Neural progenitor cell (in vitro differentiated cells): ENCODE data around the gene H2AZ1. TPM values are rescaled to one million over a fixed set of nuclear protein-coding genes. Genes with fewer than 3 reads are reported as not detected.

Experiments used
- DNase-seq: peaks from one replicate; pipeline ENCODE4 v3.0.0-alpha.2; 2016; ENCODE audit warnings: low spot score
- H2AFZ ChIP-seq: fragments of 200-600 bp; sonication (generic); replicated peaks from 2 replicates; pipeline ENCODE4 v1.6.1; 2016; ENCODE audit warnings: antibody characterized with exemption
- H3F3A ChIP-seq: fragments of 200-600 bp; sonication (generic); 2 replicates; pipeline ENCODE4 v1.6.1; 2016; ENCODE audit warnings: antibody characterized with exemption, low read depth
- H3K27ac ChIP-seq: fragments of 200-600 bp; sonication (generic); 2 replicates; pipeline ENCODE4 v1.5.1; 2016; ENCODE audit warnings: mild to moderate bottlenecking
- H3K27me3 ChIP-seq: fragments of 200-600 bp; sonication (generic); 2 replicates; pipeline ENCODE4 v1.6.1; 2016; ENCODE audit warnings: mild to moderate bottlenecking, moderate library complexity
- H3K36me3 ChIP-seq: fragments of 200-600 bp; sonication (generic); 2 replicates; pipeline ENCODE4 v1.5.1; 2016
- H3K4me1 ChIP-seq: fragments of 200-600 bp; sonication (generic); 2 replicates; pipeline ENCODE4 v1.6.1; 2016; ENCODE audit warnings: mixed run types
- H3K4me2 ChIP-seq: fragments of 200-600 bp; sonication (generic); 2 replicates; pipeline ENCODE4 v1.6.1; 2016
- H3K4me3 ChIP-seq: fragments of 200-600 bp; sonication (generic); 2 replicates; pipeline ENCODE4 v1.5.1; 2016
- H3K79me2 ChIP-seq: fragments of 200-600 bp; sonication (generic); 2 replicates; pipeline ENCODE4 v1.6.1; 2016; ENCODE audit warnings: low read depth
- H3K9ac ChIP-seq: fragments of 200-600 bp; sonication (generic); 2 replicates; pipeline ENCODE4 v1.6.1; 2016
- H3K9me3 ChIP-seq: fragments of 200-600 bp; sonication (generic); 2 replicates; pipeline ENCODE4 v1.5.1; 2016; ENCODE audit warnings: low read depth
- H4K20me1 ChIP-seq: fragments of 200-600 bp; sonication (generic); 2 replicates; pipeline ENCODE4 v1.6.1; 2016; ENCODE audit warnings: low read depth
- H3K27ac Mint-ChIP-seq: 3 replicates; pipeline ENCODE4 v1.8.0; 2021; ENCODE audit warnings: mixed read lengths
- H3K27me3 Mint-ChIP-seq: 2 replicates; pipeline ENCODE4 v1.8.0; 2022; ENCODE audit warnings: low read depth, mild to moderate bottlenecking, inconsistent platforms, moderate library complexity, mixed read lengths; ENCODE audit not compliant: insufficient read depth
- H3K36me3 Mint-ChIP-seq: 3 replicates; pipeline ENCODE4 v1.8.0; 2021; ENCODE audit warnings: mixed read lengths
- H3K4me1 Mint-ChIP-seq: 3 replicates; pipeline ENCODE4 v1.8.0; 2021; ENCODE audit warnings: mixed read lengths
- H3K4me3 Mint-ChIP-seq: 3 replicates; pipeline ENCODE4 v1.8.0; 2021; ENCODE audit warnings: mild to moderate bottlenecking, moderate library complexity, mixed read lengths
- H3K9me3 Mint-ChIP-seq: 3 replicates; pipeline ENCODE4 v1.8.0; 2020; ENCODE audit warnings: mixed read lengths
- CTCF ChIP-seq: fragments of 200-600 bp; sonication (generic); IDR thresholded peaks from 2 replicates; pipeline ENCODE4 v1.5.1; 2017; ENCODE audit warnings: antibody characterized with exemption, mild to moderate bottlenecking
- EZH2 ChIP-seq: fragments of 200-600 bp; sonication (generic); IDR thresholded peaks from 2 replicates; pipeline ENCODE4 v1.6.1; 2017; ENCODE audit warnings: antibody characterized with exemption, mild to moderate bottlenecking, moderate library complexity
- EZH2phosphoT487 ChIP-seq: fragments of 200-600 bp; sonication (generic); IDR thresholded peaks from 2 replicates; pipeline ENCODE4 v1.6.1; 2017; ENCODE audit warnings: antibody characterized with exemption
- total RNA-seq: library from RNA; depleted of rRNA; stranded (reverse); fragments of >200 nt; gene quantifications from 2 replicates; pipeline ENCODE4 v1.2.3, GENCODE V29; 2015; ENCODE audit warnings: low replicate concordance

H2AZ1 gene
- total RNA-seq, 1 donor from 2014 or later: 1,004 TPM

- H4K20me1 ChIP-seq: no peaks in the 10 kb centered on the region
- no peaks in the 10 kb centered on the region for H3K4me1 ChIP-seq
- Mint-ChIP-seq H3K27me3 (no peaks in the 10 kb centered on the region), H3K36me3 (no peaks in the 10 kb centered on the region), H3K4me1 (peaks cover 11% of the 10 kb centered on the region), H3K4me3 (no peak overlapping the region), H3K9me3 (no peaks in the 10 kb centered on the region), H3K27ac (no peak overlapping the region)
- no peak overlapping the region for H3K27ac ChIP-seq
- H3K4me3 ChIP-seq: no peak overlapping the region
- H3K36me3 ChIP-seq: no peaks in the 10 kb centered on the region
- DNase-seq: no peak
- no peak overlapping the region for H2AFZ ChIP-seq
- no peaks in the 10 kb centered on the region for H3K9me3 ChIP-seq
- no peaks in the 10 kb centered on the region for H3K79me2 ChIP-seq
- H3K27me3 ChIP-seq: no peaks in the 10 kb centered on the region
- H3K4me2 ChIP-seq: no peak overlapping the region
- TF ChIP-seq EZH2 (no peak), EZH2phosphoT487 (no peak), CTCF (no peak)
- H3K9ac ChIP-seq: no peak overlapping the region
- no peaks in the 10 kb centered on the region for H3F3A ChIP-seq
Observed at GRCh38 chr4:99987681-99988080, 37.6 kb upstream of the H2AZ1 start.

- Histone ChIP-seq H3K27ac (no peak overlapping the region), H2AFZ (no peak overlapping the region), H3K9ac (no peak overlapping the region), H3K4me2 (no peak overlapping the region), H3K27me3 (no peaks in the 10 kb centered on the region), H3K36me3 (no peaks in the 10 kb centered on the region), H4K20me1 (no peaks in the 10 kb centered on the region), H3K4me1 (no peaks in the 10 kb centered on the region), H3K79me2 (no peaks in the 10 kb centered on the region), H3K9me3 (no peaks in the 10 kb centered on the region), H3F3A (no peaks in the 10 kb centered on the region), H3K4me3 (no peak overlapping the region)
- Mint-ChIP-seq H3K27ac (no peak overlapping the region), H3K36me3 (no peaks in the 10 kb centered on the region), H3K9me3 (no peaks in the 10 kb centered on the region), H3K27me3 (no peaks in the 10 kb centered on the region), H3K4me1 (peaks cover 4% of the 10 kb centered on the region), H3K4me3 (no peak overlapping the region)
- DNase-seq: no peak
- TF ChIP-seq CTCF: no peak
- TF ChIP-seq EZH2: no peak
- no peak for TF ChIP-seq EZH2phosphoT487
Observed at GRCh38 chr4:99986792-99987191, 36.7 kb upstream of the H2AZ1 start.

- H3K4me1 Mint-ChIP-seq: no peaks in the 10 kb centered on the region
- H3F3A ChIP-seq: no peaks in the 10 kb centered on the region
- no peak overlapping the region for H3K4me3 ChIP-seq
- DNase-seq: no peak
- H3K9me3 Mint-ChIP-seq: no peaks in the 10 kb centered on the region
- H4K20me1 ChIP-seq: no peaks in the 10 kb centered on the region
- no peak overlapping the region for H3K27ac ChIP-seq
- no peaks in the 10 kb centered on the region for H3K4me1 ChIP-seq
- H3K27me3 Mint-ChIP-seq: no peaks in the 10 kb centered on the region
- H3K36me3 Mint-ChIP-seq: no peaks in the 10 kb centered on the region
- no peak overlapping the region for H3K4me3 Mint-ChIP-seq
- H3K9me3 ChIP-seq: no peaks in the 10 kb centered on the region
- H3K4me2 ChIP-seq: no peak overlapping the region
- H3K27ac Mint-ChIP-seq: no peak overlapping the region
- H3K27me3 ChIP-seq: no peaks in the 10 kb centered on the region
- no peak overlapping the region for H2AFZ ChIP-seq
- TF ChIP-seq EZH2phosphoT487 (no peak), CTCF (no peak), EZH2 (no peak)
- no peaks in the 10 kb centered on the region for H3K36me3 ChIP-seq
- H3K79me2 ChIP-seq: no peaks in the 10 kb centered on the region
- no peak overlapping the region for H3K9ac ChIP-seq
Observed at GRCh38 chr4:99983289-99983943, 33.3 kb upstream of the H2AZ1 start.
